ENCODE measurements around the gene UACA. TPM values are rescaled to one million over a fixed set of nuclear protein-coding genes. Genes with fewer than 3 reads are reported as not detected.

The UACA gene
- total and polyA plus RNA-seq, 2 donors (not counting 3 experiments of a cell fraction or from before 2014, with no cell fraction given): 167 to 292 TPM

GRCh38 chr15:70680817-70681216 lies 82.5 kb downstream of the UACA start:
- no peak for FAIRE-seq
- Histone ChIP-seq H3K36me3 (ENCODE audit: control insufficient read depth in 2 of 2, extremely low read depth in 1 of 2, insufficient read depth in 2 of 2, low read length in 2 of 2) (peaks cover 5 to 41% of the 10 kb centered on the region in 2 experiments), H3K27me3 (ENCODE audit: control insufficient read depth in 2 of 2, insufficient read depth in 2 of 2, low read length in 2 of 2) (no peaks in the 10 kb centered on the region), H3K4me2 (ENCODE audit: insufficient read depth, low read length) (no peak overlapping the region), H3K79me2 (ENCODE audit: control insufficient read depth, insufficient read depth, low read length) (peaks cover 9% of the 10 kb centered on the region), H3K27ac (ENCODE audit: insufficient read depth, low read depth, low read length) (no peak overlapping the region), H2AFZ (ENCODE audit: low read depth, low read length) (no peak overlapping the region), H3K9ac (replicated peaks; ENCODE audit: extremely low read depth, insufficient read depth, low read length) (no peak overlapping the region), H4K20me1 (replicated peaks; ENCODE audit: control insufficient read depth, extremely low read depth, insufficient read depth, low read length) (no peaks in the 10 kb centered on the region), H3K4me1 (ENCODE audit: control insufficient read depth, extremely low read depth, insufficient read depth, low read length) (peaks cover 12% of the 10 kb centered on the region), H3K9me3 (replicated peaks; ENCODE audit: control insufficient read depth, insufficient read depth, low read length) (no peaks in the 10 kb centered on the region), H3K4me3 (replicated peaks in 1 of 3; ENCODE audit: insufficient read depth in 1 of 3, low read depth in 1 of 3, low read length in 3 of 3) (no peak overlapping the region), H3K9me1 (replicated peaks; ENCODE audit: control insufficient read depth, extremely low read depth, insufficient read depth, low read length) (no peaks in the 10 kb centered on the region)
- ChIA-PET CTCF (interaction anchor here (0.7 to 8.4 kb wide), 18 partner anchors 10 to 194 kb away, joined by 3 to 309 read pairs (median 8); no protein-coding TSS in a partner anchor), POLR2A (interaction anchor here (1.3 to 1.5 kb wide), 2 partner anchors 21 to 131 kb away, joined by 3 read pairs; no protein-coding TSS in a partner anchor)
- DNase-seq (ENCODE audit: low read depth, low spot score): no peak
- TF ChIP-seq FOS (IDR thresholded peaks at IDR 0.05; ENCODE audit: borderline replicate concordance, insufficient read depth, low read length) (no peak), MAX (IDR thresholded peaks at IDR 0.05; ENCODE audit: insufficient read depth, insufficient read length) (no peak), POLR2A (IDR thresholded peaks at IDR 0.05; ENCODE audit: low read depth, low read length) (no peak), GATA2 (IDR thresholded peaks at IDR 0.05; ENCODE audit: insufficient read depth, insufficient read length, low read depth, low read length) (no peak), CTCF (IDR thresholded peaks at IDR 0.05; ENCODE audit: extremely low read depth in 1 of 2, insufficient read depth in 1 of 2, low read depth in 1 of 2, low read length in 2 of 2) (no peak)
- dilution Hi-C loops (cut with MboI; ENCODE audit: extremely low pct_ligation_motif_present, low sequenced_read_pairs) (no loop called here), intact Hi-C loops (cut with micrococcal nuclease) (no loop called here)
- BruUV-seq (replicated peaks): no TSS peak

GRCh38 chr15:70679919-70680231 lies 83.5 kb downstream of the UACA start:
- Histone ChIP-seq H3K4me1 (ENCODE audit: control insufficient read depth, extremely low read depth, insufficient read depth, low read length) (peaks cover 12% of the 10 kb centered on the region), H3K79me2 (ENCODE audit: control insufficient read depth, insufficient read depth, low read length) (peaks cover 5% of the 10 kb centered on the region), H3K27me3 (ENCODE audit: control insufficient read depth in 2 of 2, insufficient read depth in 2 of 2, low read length in 2 of 2) (no peaks in the 10 kb centered on the region), H3K27ac (ENCODE audit: insufficient read depth, low read depth, low read length) (no peak overlapping the region), H3K4me3 (replicated peaks in 1 of 3; ENCODE audit: insufficient read depth in 1 of 3, low read depth in 1 of 3, low read length in 3 of 3) (no peak overlapping the region), H3K9me3 (replicated peaks; ENCODE audit: control insufficient read depth, insufficient read depth, low read length) (no peaks in the 10 kb centered on the region), H3K36me3 (ENCODE audit: control insufficient read depth in 2 of 2, extremely low read depth in 1 of 2, insufficient read depth in 2 of 2, low read length in 2 of 2) (peaks cover 3 to 41% of the 10 kb centered on the region in 2 experiments), H3K9ac (replicated peaks; ENCODE audit: extremely low read depth, insufficient read depth, low read length) (no peak overlapping the region), H3K9me1 (replicated peaks; ENCODE audit: control insufficient read depth, extremely low read depth, insufficient read depth, low read length) (peaks cover 3% of the 10 kb centered on the region), H2AFZ (ENCODE audit: low read depth, low read length) (no peak overlapping the region), H3K4me2 (ENCODE audit: insufficient read depth, low read length) (no peak overlapping the region), H4K20me1 (replicated peaks; ENCODE audit: control insufficient read depth, extremely low read depth, insufficient read depth, low read length) (no peaks in the 10 kb centered on the region)
- FAIRE-seq (no peak), DNase-seq (ENCODE audit: low read depth, low spot score) (no peak)
- CTCF ChIA-PET: interaction anchor here (0.7 to 8.4 kb wide), 18 partner anchors 11 to 195 kb away, joined by 3 to 309 read pairs (median 7); no protein-coding TSS in a partner anchor
- dilution Hi-C loops (cut with MboI; ENCODE audit: extremely low pct_ligation_motif_present, low sequenced_read_pairs) (no loop called here), intact Hi-C loops (cut with micrococcal nuclease) (loop anchor here (1.0 kb wide), 3 partner anchors 42 to 195 kb away; no protein-coding TSS in a partner anchor)
- POLR2A ChIA-PET: interaction anchor here (1.3 kb wide), 1 partner anchor 132 kb away, joined by 3 read pairs; no protein-coding TSS in a partner anchor
- no peak for TF ChIP-seq FOS (IDR thresholded peaks at IDR 0.05; ENCODE audit: borderline replicate concordance, insufficient read depth, low read length)
- TF ChIP-seq CTCF (IDR thresholded peaks at IDR 0.05; ENCODE audit: extremely low read depth in 1 of 2, insufficient read depth in 1 of 2, low read depth in 1 of 2, low read length in 2 of 2): no peak
- no peak for TF ChIP-seq MYC (IDR thresholded peaks at IDR 0.05; ENCODE audit: low read depth, low read length)
- no peak for TF ChIP-seq POLR2A (IDR thresholded peaks at IDR 0.05; ENCODE audit: low read depth, low read length)
- no peak for TF ChIP-seq MAX (IDR thresholded peaks at IDR 0.05; ENCODE audit: insufficient read depth, insufficient read length)
- TF ChIP-seq GATA2 (IDR thresholded peaks at IDR 0.05; ENCODE audit: insufficient read depth, insufficient read length, low read depth, low read length): no peak
- no peak for TF ChIP-seq JUN (IDR thresholded peaks at IDR 0.05; ENCODE audit: borderline replicate concordance, insufficient read depth, insufficient read length, low read depth)
- no peak for TF ChIP-seq POLR2AphosphoS5 (IDR thresholded peaks at IDR 0.05; ENCODE audit: insufficient read depth, low read depth, low read length)
- no peak for TF ChIP-seq EZH2 (IDR thresholded peaks at IDR 0.05; ENCODE audit: borderline replicate concordance, low read depth, low read length, severe bottlenecking)
- BruUV-seq (replicated peaks): no TSS peak
